ENCODE results near the gene PHF21B.

PHF21B gene

GRCh38 chr22:44901301-44901700 is 108.5 kb downstream of the PHF21B start:
- Histone ChIP-seq H2AFZ (ENCODE audit: low read length) (no peak overlapping the region), H2BK15ac (ENCODE audit: low read length) (no peak overlapping the region), H2BK5ac (ENCODE audit: low read length) (no peak overlapping the region), H3K4me3 (ENCODE audit: low read length in 2 of 2) (no peak overlapping the region), H3K27ac (replicated peaks; ENCODE audit: low read length) (no peak overlapping the region), H2BK120ac (ENCODE audit: low read depth, low read length) (no peak overlapping the region), H2AK5ac (ENCODE audit: low read depth, low read length) (no peak overlapping the region), H3K9ac (ENCODE audit: low read depth, low read length, poor library complexity) (no peak overlapping the region), H3K23ac (ENCODE audit: low read depth, low read length, poor library complexity) (no peak overlapping the region), H3K4me1 (ENCODE audit: control insufficient read depth in 2 of 2, insufficient read depth in 1 of 2, low read depth in 1 of 2, low read length in 2 of 2) (peaks cover 0 to 2% of the 10 kb centered on the region in 2 donors), H4K8ac (ENCODE audit: low read depth, low read length) (no peak overlapping the region), H3K36me3 (replicated peaks in 1 of 2; ENCODE audit: control insufficient read depth in 2 of 2, insufficient read depth in 2 of 2, low read length in 2 of 2) (peaks cover 24 to 80% of the 10 kb centered on the region in 2 donors), H4K91ac (ENCODE audit: low read depth, low read length, poor library complexity) (no peak overlapping the region), H2BK12ac (ENCODE audit: low read length) (no peak overlapping the region), H3K18ac (ENCODE audit: low read length) (no peak overlapping the region), H3K4me2 (ENCODE audit: insufficient read depth, low read length, poor library complexity, severe bottlenecking) (no peak overlapping the region), H3K27me3 (ENCODE audit: control insufficient read depth in 3 of 3, insufficient read depth in 3 of 3, low read depth in 1 of 3, low read length in 3 of 3) (no peaks in the 10 kb centered on the region), H3K9me3 (replicated peaks in 1 of 2; ENCODE audit: control insufficient read depth in 2 of 2, insufficient read depth in 1 of 2, low read depth in 1 of 2, low read length in 2 of 2) (peaks cover 18 to 19% of the 10 kb centered on the region in 2 donors), H3K14ac (ENCODE audit: low read length) (no peak overlapping the region), H3K4ac (ENCODE audit: low read length) (no peak overlapping the region), H3K79me1 (ENCODE audit: low read depth, low read length) (no peaks in the 10 kb centered on the region)
- no CpG with 5 or more reads among the region's 2 CpGs for WGBS, 2 donors (ENCODE audit: extremely low coverage in 2 of 2, insufficient read length in 2 of 2, insufficient replicate concordance in 1 of 2)
- no peak for DNase-seq (ENCODE audit: low spot score)

- H2BK12ac ChIP-seq (ENCODE audit: low read length) = no peak overlapping the region
- H2AK5ac ChIP-seq (ENCODE audit: low read depth, low read length) = no peak overlapping the region
- no peak overlapping the region for H4K91ac ChIP-seq (ENCODE audit: low read depth, low read length, poor library complexity)
- H4K8ac ChIP-seq (ENCODE audit: low read depth, low read length) = no peak overlapping the region
- H3K27ac ChIP-seq (replicated peaks; ENCODE audit: low read length) = no peak overlapping the region
- H3K14ac ChIP-seq (ENCODE audit: low read length) = no peak overlapping the region
- peaks cover 17 to 18% of the 10 kb centered on the region in 2 donors for H3K9me3 ChIP-seq (replicated peaks in 1 of 2; ENCODE audit: control insufficient read depth in 2 of 2, insufficient read depth in 1 of 2, low read depth in 1 of 2, low read length in 2 of 2)
- H2AFZ ChIP-seq (ENCODE audit: low read length) = no peak overlapping the region
- H2BK120ac ChIP-seq (ENCODE audit: low read depth, low read length) = no peak overlapping the region
- H3K4me3 ChIP-seq (ENCODE audit: low read length in 2 of 2) = peak overlapping the region in 1 of 2 donors; percentile 2
- H3K9ac ChIP-seq (ENCODE audit: low read depth, low read length, poor library complexity) = no peak overlapping the region
- no peak overlapping the region for H3K4me2 ChIP-seq (ENCODE audit: insufficient read depth, low read length, poor library complexity, severe bottlenecking)
- WGBS, 2 donors (ENCODE audit: extremely low coverage in 2 of 2, insufficient read length in 2 of 2, insufficient replicate concordance in 1 of 2) = no CpG with 5 or more reads among the region's 6 CpGs
- no peak for DNase-seq (ENCODE audit: low spot score)
- H3K18ac ChIP-seq (ENCODE audit: low read length) = no peak overlapping the region
- H3K79me1 ChIP-seq (ENCODE audit: low read depth, low read length) = no peaks in the 10 kb centered on the region
- H3K36me3 ChIP-seq (replicated peaks in 1 of 2; ENCODE audit: control insufficient read depth in 2 of 2, insufficient read depth in 2 of 2, low read length in 2 of 2) = peaks cover 32 to 85% of the 10 kb centered on the region in 2 donors
- H3K4ac ChIP-seq (ENCODE audit: low read length) = no peak overlapping the region
- H2BK5ac ChIP-seq (ENCODE audit: low read length) = no peak overlapping the region
- H3K27me3 ChIP-seq (ENCODE audit: control insufficient read depth in 3 of 3, insufficient read depth in 3 of 3, low read depth in 1 of 3, low read length in 3 of 3) = no peaks in the 10 kb centered on the region
- H3K4me1 ChIP-seq (ENCODE audit: control insufficient read depth in 2 of 2, insufficient read depth in 1 of 2, low read depth in 1 of 2, low read length in 2 of 2) = peaks cover 0 to 7% of the 10 kb centered on the region in 2 donors
- no peak overlapping the region for H3K23ac ChIP-seq (ENCODE audit: low read depth, low read length, poor library complexity)
- no peak overlapping the region for H2BK15ac ChIP-seq (ENCODE audit: low read length)
Observed at GRCh38 chr22:44898236-44898635, 111.6 kb downstream of the PHF21B start.

DNA sequence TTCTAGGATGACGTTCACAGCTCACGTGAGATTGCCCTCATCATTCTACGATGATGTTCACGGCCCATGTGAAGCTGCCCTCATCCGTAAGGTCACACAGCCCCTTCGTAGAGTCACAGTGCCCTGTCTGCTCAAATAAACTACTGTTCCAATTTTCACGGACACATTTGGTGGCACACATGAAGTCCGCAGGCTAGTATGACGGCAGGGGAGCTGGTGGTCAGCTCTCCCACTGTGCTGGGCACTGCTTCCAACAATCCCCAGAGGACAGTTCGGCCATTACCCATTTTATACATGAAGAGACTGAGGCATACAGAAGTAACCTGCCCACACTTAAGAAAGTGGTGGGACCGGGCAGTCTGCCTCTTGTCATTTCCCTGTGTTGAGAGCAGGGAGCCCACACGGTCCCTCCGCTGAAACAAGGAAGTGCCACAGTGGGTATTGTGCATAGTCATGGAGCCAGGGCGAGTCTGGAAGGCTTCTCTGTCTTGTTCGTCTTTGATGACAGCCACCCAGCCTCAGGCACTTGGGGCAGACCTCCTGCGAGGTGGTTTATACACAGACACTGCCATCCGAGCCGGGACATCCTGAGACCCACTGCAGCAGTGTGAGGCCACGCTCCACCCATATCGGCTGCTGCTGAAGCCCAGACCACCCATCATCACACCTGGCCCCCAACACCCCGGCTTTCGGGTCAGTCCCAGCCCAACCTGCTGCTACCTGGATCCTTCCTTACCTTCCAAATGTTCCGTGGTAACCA is 114.3 kb downstream of the PHF21B start:
- Histone ChIP-seq H3K9ac (ENCODE audit: low read depth, low read length, poor library complexity) (no peak overlapping the region), H4K8ac (ENCODE audit: low read depth, low read length) (no peak overlapping the region), H3K18ac (ENCODE audit: low read length) (no peak overlapping the region), H2AK5ac (ENCODE audit: low read depth, low read length) (no peak overlapping the region), H2AFZ (ENCODE audit: low read length) (no peak overlapping the region), H3K27ac (replicated peaks; ENCODE audit: low read length) (no peak overlapping the region), H3K23ac (ENCODE audit: low read depth, low read length, poor library complexity) (no peak overlapping the region), H3K9me3 (replicated peaks in 1 of 2; ENCODE audit: control insufficient read depth in 2 of 2, insufficient read depth in 1 of 2, low read depth in 1 of 2, low read length in 2 of 2) (peaks cover 0 to under 1% of the 10 kb centered on the region in 2 donors), H2BK12ac (ENCODE audit: low read length) (no peak overlapping the region), H3K4me3 (ENCODE audit: low read length in 2 of 2) (no peak overlapping the region), H4K91ac (ENCODE audit: low read depth, low read length, poor library complexity) (peak overlapping the region; percentile 27), H3K4ac (ENCODE audit: low read length) (no peak overlapping the region), H2BK120ac (ENCODE audit: low read depth, low read length) (no peak overlapping the region), H3K36me3 (replicated peaks in 1 of 2; ENCODE audit: control insufficient read depth in 2 of 2, insufficient read depth in 2 of 2, low read length in 2 of 2) (peaks cover 35 to 87% of the 10 kb centered on the region in 2 donors), H2BK15ac (ENCODE audit: low read length) (no peak overlapping the region), H3K4me2 (ENCODE audit: insufficient read depth, low read length, poor library complexity, severe bottlenecking) (no peak overlapping the region), H2BK5ac (ENCODE audit: low read length) (no peak overlapping the region), H3K4me1 (ENCODE audit: control insufficient read depth in 2 of 2, insufficient read depth in 1 of 2, low read depth in 1 of 2, low read length in 2 of 2) (peaks cover 0 to 7% of the 10 kb centered on the region in 2 donors), H3K27me3 (ENCODE audit: control insufficient read depth in 3 of 3, insufficient read depth in 3 of 3, low read depth in 1 of 3, low read length in 3 of 3) (no peaks in the 10 kb centered on the region), H3K14ac (ENCODE audit: low read length) (no peak overlapping the region), H3K79me1 (ENCODE audit: low read depth, low read length) (peaks cover 2% of the 10 kb centered on the region)
- WGBS, 2 donors (ENCODE audit: extremely low coverage in 2 of 2, insufficient read length in 2 of 2, insufficient replicate concordance in 1 of 2) = no CpG with 5 or more reads among the region's 23 CpGs
- DNase-seq (ENCODE audit: low spot score) = no peak

- Histone ChIP-seq H3K4me1 (ENCODE audit: control insufficient read depth in 2 of 2, insufficient read depth in 1 of 2, low read depth in 1 of 2, low read length in 2 of 2) (peaks cover 0 to 7% of the 10 kb centered on the region in 2 donors), H4K8ac (ENCODE audit: low read depth, low read length) (no peak overlapping the region), H3K79me1 (ENCODE audit: low read depth, low read length) (peaks cover 2% of the 10 kb centered on the region), H3K27ac (replicated peaks; ENCODE audit: low read length) (no peak overlapping the region), H2BK15ac (ENCODE audit: low read length) (no peak overlapping the region), H3K9me3 (replicated peaks in 1 of 2; ENCODE audit: control insufficient read depth in 2 of 2, insufficient read depth in 1 of 2, low read depth in 1 of 2, low read length in 2 of 2) (no peaks in the 10 kb centered on the region), H3K9ac (ENCODE audit: low read depth, low read length, poor library complexity) (no peak overlapping the region), H2BK120ac (ENCODE audit: low read depth, low read length) (no peak overlapping the region), H2BK5ac (ENCODE audit: low read length) (no peak overlapping the region), H3K4ac (ENCODE audit: low read length) (no peak overlapping the region), H4K91ac (ENCODE audit: low read depth, low read length, poor library complexity) (no peak overlapping the region), H3K4me2 (ENCODE audit: insufficient read depth, low read length, poor library complexity, severe bottlenecking) (no peak overlapping the region), H3K14ac (ENCODE audit: low read length) (no peak overlapping the region), H3K18ac (ENCODE audit: low read length) (no peak overlapping the region), H2AFZ (ENCODE audit: low read length) (no peak overlapping the region), H3K36me3 (replicated peaks in 1 of 2; ENCODE audit: control insufficient read depth in 2 of 2, insufficient read depth in 2 of 2, low read length in 2 of 2) (peaks cover 37 to 90% of the 10 kb centered on the region in 2 donors), H3K4me3 (ENCODE audit: low read length in 2 of 2) (no peak overlapping the region), H2BK12ac (ENCODE audit: low read length) (no peak overlapping the region), H3K27me3 (ENCODE audit: control insufficient read depth in 3 of 3, insufficient read depth in 3 of 3, low read depth in 1 of 3, low read length in 3 of 3) (no peaks in the 10 kb centered on the region), H3K23ac (ENCODE audit: low read depth, low read length, poor library complexity) (no peak overlapping the region), H2AK5ac (ENCODE audit: low read depth, low read length) (no peak overlapping the region)
- no peak for DNase-seq (ENCODE audit: low spot score)
- WGBS, 2 donors (ENCODE audit: extremely low coverage in 2 of 2, insufficient read length in 2 of 2, insufficient replicate concordance in 1 of 2) = no CpG with 5 or more reads among the region's 14 CpGs
Observed at GRCh38 chr22:44894782-44895181, 115.0 kb downstream of the PHF21B start.
